ENCODE results near the gene STARD3NL.

STARD3NL gene

DNA sequence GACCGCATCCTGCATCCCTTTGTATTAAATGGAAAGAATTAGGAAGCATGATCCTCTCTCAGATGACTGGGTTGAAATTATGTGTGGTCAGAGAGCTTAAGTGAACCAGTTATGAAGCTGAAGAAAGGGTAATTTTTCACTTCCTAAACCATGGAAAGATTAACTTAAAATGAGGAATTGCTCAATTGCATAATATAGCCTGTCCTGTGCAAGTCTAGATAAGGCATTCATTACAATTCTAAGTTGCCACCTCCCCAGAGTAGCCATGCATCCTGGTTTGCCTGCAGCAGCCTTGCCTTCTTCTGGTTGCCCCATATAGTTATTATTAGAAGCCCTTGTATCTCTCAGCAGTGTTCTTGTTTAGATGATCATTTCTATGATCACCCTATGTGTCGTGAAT, 45.3 kb downstream of the STARD3NL start:
- Histone ChIP-seq H3K79me2 (ENCODE audit: insufficient read depth, low read length) (0 out of 2 replicates have a peak, but pooled peaks cover 9% of the 10 kb centered on the region), H3K9me2 (replicated peaks; ENCODE audit: low read depth, low read length) (no peaks in the 10 kb centered on the region), H3K27me3 (ENCODE audit: insufficient read depth, low read length, poor library complexity, severe bottlenecking) (no peaks in the 10 kb centered on the region), H3F3A (ENCODE audit: low read depth) (no peaks in the 10 kb centered on the region), H3K9ac (ENCODE audit: low read depth, low read length, poor library complexity, severe bottlenecking) (no peak overlapping the region), H3K36me3 (ENCODE audit: insufficient read depth, low read length) (peaks cover 55% of the 10 kb centered on the region; the same call in 1 of the 2 replicates), H3K4me2 (ENCODE audit: low read depth, low read length, poor library complexity, severe bottlenecking) (no peak overlapping the region), H3K4me1 (ENCODE audit: insufficient read depth, low read length, poor library complexity, severe bottlenecking) (peaks cover 29% of the 10 kb centered on the region), H4K20me1 (ENCODE audit: insufficient read depth, low read length, poor library complexity, severe bottlenecking) (no peaks in the 10 kb centered on the region), H3K9me3 (ENCODE audit: insufficient read depth, low read depth, low read length) (no peaks in the 10 kb centered on the region), H2AFZ (ENCODE audit: low read length) (no peak overlapping the region), H3K4me3 (ENCODE audit: low read length, poor library complexity, severe bottlenecking) (no peak overlapping the region)
- TF ChIP-seq, protein P1, sequence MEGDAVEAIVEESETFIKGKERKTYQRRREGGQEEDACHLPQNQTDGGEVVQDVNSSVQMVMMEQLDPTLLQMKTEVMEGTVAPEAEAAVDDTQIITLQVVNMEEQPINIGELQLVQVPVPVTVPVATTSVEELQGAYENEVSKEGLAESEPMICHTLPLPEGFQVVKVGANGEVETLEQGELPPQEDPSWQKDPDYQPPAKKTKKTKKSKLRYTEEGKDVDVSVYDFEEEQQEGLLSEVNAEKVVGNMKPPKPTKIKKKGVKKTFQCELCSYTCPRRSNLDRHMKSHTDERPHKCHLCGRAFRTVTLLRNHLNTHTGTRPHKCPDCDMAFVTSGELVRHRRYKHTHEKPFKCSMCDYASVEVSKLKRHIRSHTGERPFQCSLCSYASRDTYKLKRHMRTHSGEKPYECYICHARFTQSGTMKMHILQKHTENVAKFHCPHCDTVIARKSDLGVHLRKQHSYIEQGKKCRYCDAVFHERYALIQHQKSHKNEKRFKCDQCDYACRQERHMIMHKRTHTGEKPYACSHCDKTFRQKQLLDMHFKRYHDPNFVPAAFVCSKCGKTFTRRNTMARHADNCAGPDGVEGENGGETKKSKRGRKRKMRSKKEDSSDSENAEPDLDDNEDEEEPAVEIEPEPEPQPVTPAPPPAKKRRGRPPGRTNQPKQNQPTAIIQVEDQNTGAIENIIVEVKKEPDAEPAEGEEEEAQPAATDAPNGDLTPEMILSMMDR (conservative IDR thresholded peaks at IDR 0.05; ENCODE audit: low read length), result no peak
- no peak for TF ChIP-seq EZH2phosphoT487 (IDR thresholded peaks at IDR 0.05; ENCODE audit: borderline replicate concordance)

DNA sequence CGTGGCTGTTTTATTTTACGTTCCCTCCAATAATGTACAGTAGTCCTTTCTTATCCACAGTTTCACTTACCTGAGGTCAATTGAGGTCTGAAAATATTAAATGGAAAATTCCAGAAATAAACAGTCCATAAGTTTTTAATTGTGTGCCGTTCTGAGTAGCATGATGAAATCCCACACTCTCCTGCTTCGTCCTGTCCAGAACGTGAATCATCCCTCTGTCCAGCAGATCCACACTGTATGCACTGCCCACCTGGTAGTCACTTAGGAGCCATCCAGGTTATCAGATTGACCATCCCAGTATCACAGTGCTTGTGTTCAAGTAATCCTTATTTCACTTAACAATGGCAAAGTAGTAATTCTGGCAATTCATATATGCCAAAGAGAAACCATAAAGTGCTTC, 46.3 kb downstream of the STARD3NL start:
- no peaks in the 10 kb centered on the region for H3K27me3 ChIP-seq (ENCODE audit: insufficient read depth, low read length, poor library complexity, severe bottlenecking)
- no peak overlapping the region for H3K4me2 ChIP-seq (ENCODE audit: low read depth, low read length, poor library complexity, severe bottlenecking)
- H3K79me2 ChIP-seq (ENCODE audit: insufficient read depth, low read length), result peaks cover 14% of the 10 kb centered on the region; the same call in 1 of the 2 replicates
- no peaks in the 10 kb centered on the region for H3F3A ChIP-seq (ENCODE audit: low read depth)
- H2AFZ ChIP-seq (ENCODE audit: low read length), result no peak overlapping the region
- peaks cover 53% of the 10 kb centered on the region; the same call in 1 of the 2 replicates for H3K36me3 ChIP-seq (ENCODE audit: insufficient read depth, low read length)
- no peaks in the 10 kb centered on the region for H3K9me2 ChIP-seq (replicated peaks; ENCODE audit: low read depth, low read length)
- no peak for TF ChIP-seq EZH2phosphoT487 (IDR thresholded peaks at IDR 0.05; ENCODE audit: borderline replicate concordance)
- TF ChIP-seq, protein P1 (conservative IDR thresholded peaks at IDR 0.05; ENCODE audit: low read length), result no peak
- no peaks in the 10 kb centered on the region for H4K20me1 ChIP-seq (ENCODE audit: insufficient read depth, low read length, poor library complexity, severe bottlenecking)
- peaks cover 39% of the 10 kb centered on the region for H3K4me1 ChIP-seq (ENCODE audit: insufficient read depth, low read length, poor library complexity, severe bottlenecking)
- no peaks in the 10 kb centered on the region for H3K9me3 ChIP-seq (ENCODE audit: insufficient read depth, low read depth, low read length)
- H3K9ac ChIP-seq (ENCODE audit: low read depth, low read length, poor library complexity, severe bottlenecking), result no peak overlapping the region
- H3K4me3 ChIP-seq (ENCODE audit: low read length, poor library complexity, severe bottlenecking), result no peak overlapping the region

DNA sequence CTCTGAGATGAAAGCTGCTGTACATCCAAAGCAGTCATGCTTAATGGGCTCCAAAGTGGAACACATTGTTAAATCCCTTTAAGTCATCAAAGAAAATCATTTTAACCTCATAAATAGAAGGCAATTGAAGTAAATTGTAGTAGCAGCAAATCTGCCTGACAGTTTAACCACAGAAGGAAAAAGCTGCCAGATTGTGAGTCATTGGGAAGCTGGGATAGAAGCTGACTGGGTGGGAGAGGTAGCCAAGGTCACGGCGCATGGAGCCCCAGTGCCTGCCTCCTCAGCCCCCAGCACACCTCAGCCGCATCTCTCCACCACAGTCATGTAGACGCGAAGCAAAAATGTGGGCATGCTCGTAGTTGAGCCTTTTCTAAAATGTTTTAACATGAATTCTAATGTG, 51.3 kb downstream of the STARD3NL start:
- Histone ChIP-seq H3K79me2 (ENCODE audit: insufficient read depth, low read length) (peaks cover 28% of the 10 kb centered on the region), H2AFZ (ENCODE audit: low read length) (no peak overlapping the region), H3K27me3 (ENCODE audit: insufficient read depth, low read length, poor library complexity, severe bottlenecking) (no peaks in the 10 kb centered on the region), H4K20me1 (ENCODE audit: insufficient read depth, low read length, poor library complexity, severe bottlenecking) (no peaks in the 10 kb centered on the region), H3K4me1 (ENCODE audit: insufficient read depth, low read length, poor library complexity, severe bottlenecking) (peaks cover 69% of the 10 kb centered on the region), H3K36me3 (ENCODE audit: insufficient read depth, low read length) (peaks cover 31% of the 10 kb centered on the region; the same call in 1 of the 2 replicates), H3K9ac (ENCODE audit: low read depth, low read length, poor library complexity, severe bottlenecking) (peak overlapping the region; percentile 3), H3K9me3 (ENCODE audit: insufficient read depth, low read depth, low read length) (no peaks in the 10 kb centered on the region), H3F3A (ENCODE audit: low read depth) (peaks cover 16% of the 10 kb centered on the region), H3K9me2 (replicated peaks; ENCODE audit: low read depth, low read length) (no peaks in the 10 kb centered on the region), H3K4me3 (ENCODE audit: low read length, poor library complexity, severe bottlenecking) (no peak overlapping the region), H3K4me2 (ENCODE audit: low read depth, low read length, poor library complexity, severe bottlenecking) (no peak overlapping the region)
- TF ChIP-seq, protein P1 (conservative IDR thresholded peaks at IDR 0.05; ENCODE audit: low read length), result no peak
- no peak for TF ChIP-seq EZH2phosphoT487 (IDR thresholded peaks at IDR 0.05; ENCODE audit: borderline replicate concordance)
